GM23338 (cell line): ENCODE results near the gene RARG. TPM values are rescaled to one million over a fixed set of nuclear protein-coding genes. Genes with fewer than 3 reads are reported as not detected.

Experiments used
- POLR2AphosphoS5 ChIP-seq: IDR thresholded peaks from 2 replicates; pipeline ENCODE4 v1.6.1; 2016; ENCODE audit warnings: antibody characterized with exemption, low read depth
- polyA plus RNA-seq: library from polyadenylated mRNA; unstranded; fragments of >200 nt; fragmentation: Nextera tagmentation; extraction: Ambion mirVana; gene quantifications from 2 replicates; pipeline ENCODE4 v1.2.1, GENCODE V29; 2016
- total RNA-seq: library from RNA; depleted of rRNA; stranded (reverse); fragments of >200 nt; shearing (Covaris generic); gene quantifications from 2 replicates; pipeline ENCODE4 v1.2.3, GENCODE V29; 2014
- TF ChIP-seq, protein P1 (sequence below): IDR thresholded peaks from one replicate; pipeline ENCODE4 v1.6.1; 2018; ENCODE audit warnings: antibody characterized with exemption; ENCODE audit not compliant: unreplicated experiment
- TF ChIP-seq, protein P2 (sequence below): IDR thresholded peaks from 2 replicates; pipeline ENCODE4 v1.6.1; 2016; ENCODE audit warnings: antibody characterized with exemption
- TF ChIP-seq, protein P3 (sequence below): fragments of 250-450 bp; sonication (Bioruptor Pico); IDR thresholded peaks from 2 replicates; pipeline ENCODE4 v1.5.0; 2020; ENCODE audit warnings: mild to moderate bottlenecking, moderate library complexity

Gene RARG
- total and polyA plus RNA-seq, 2 experiments from 2014 or later, result 18.5 to 50.2 TPM

DNA sequence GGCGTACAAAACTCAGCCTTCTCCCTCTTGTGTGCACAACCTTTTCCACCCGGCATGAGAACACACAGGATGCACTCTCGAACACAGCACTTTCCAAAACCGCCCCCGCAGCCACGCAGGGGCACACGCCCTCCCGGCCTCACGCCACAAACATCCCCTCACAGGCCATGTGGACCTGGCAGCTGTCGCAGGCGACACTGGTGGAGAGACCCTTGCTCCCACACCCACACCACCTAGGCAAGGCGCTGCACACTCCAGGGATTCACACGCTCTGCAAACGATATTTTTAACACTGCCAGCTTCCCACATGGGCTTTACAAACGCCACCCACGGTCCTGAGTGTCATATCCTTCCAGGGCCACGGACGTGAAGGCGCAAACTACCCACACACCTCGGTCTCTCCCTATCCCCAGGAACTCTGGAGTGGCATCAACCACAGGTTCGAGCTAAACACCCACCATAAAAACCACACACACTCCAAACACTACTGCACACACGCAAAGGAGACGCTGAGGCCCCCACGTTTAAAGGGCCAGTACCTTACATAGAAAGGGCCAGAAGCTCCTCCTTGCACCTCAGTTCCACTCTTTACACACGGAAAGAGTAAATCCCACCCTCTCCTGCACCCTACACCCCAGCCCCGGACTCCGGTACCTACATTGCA lies 12.6 kb downstream of the RARG start (continued):
- TF ChIP-seq, protein P1, sequence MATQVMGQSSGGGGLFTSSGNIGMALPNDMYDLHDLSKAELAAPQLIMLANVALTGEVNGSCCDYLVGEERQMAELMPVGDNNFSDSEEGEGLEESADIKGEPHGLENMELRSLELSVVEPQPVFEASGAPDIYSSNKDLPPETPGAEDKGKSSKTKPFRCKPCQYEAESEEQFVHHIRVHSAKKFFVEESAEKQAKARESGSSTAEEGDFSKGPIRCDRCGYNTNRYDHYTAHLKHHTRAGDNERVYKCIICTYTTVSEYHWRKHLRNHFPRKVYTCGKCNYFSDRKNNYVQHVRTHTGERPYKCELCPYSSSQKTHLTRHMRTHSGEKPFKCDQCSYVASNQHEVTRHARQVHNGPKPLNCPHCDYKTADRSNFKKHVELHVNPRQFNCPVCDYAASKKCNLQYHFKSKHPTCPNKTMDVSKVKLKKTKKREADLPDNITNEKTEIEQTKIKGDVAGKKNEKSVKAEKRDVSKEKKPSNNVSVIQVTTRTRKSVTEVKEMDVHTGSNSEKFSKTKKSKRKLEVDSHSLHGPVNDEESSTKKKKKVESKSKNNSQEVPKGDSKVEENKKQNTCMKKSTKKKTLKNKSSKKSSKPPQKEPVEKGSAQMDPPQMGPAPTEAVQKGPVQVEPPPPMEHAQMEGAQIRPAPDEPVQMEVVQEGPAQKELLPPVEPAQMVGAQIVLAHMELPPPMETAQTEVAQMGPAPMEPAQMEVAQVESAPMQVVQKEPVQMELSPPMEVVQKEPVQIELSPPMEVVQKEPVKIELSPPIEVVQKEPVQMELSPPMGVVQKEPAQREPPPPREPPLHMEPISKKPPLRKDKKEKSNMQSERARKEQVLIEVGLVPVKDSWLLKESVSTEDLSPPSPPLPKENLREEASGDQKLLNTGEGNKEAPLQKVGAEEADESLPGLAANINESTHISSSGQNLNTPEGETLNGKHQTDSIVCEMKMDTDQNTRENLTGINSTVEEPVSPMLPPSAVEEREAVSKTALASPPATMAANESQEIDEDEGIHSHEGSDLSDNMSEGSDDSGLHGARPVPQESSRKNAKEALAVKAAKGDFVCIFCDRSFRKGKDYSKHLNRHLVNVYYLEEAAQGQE, result no peak
- TF ChIP-seq, protein P2, sequence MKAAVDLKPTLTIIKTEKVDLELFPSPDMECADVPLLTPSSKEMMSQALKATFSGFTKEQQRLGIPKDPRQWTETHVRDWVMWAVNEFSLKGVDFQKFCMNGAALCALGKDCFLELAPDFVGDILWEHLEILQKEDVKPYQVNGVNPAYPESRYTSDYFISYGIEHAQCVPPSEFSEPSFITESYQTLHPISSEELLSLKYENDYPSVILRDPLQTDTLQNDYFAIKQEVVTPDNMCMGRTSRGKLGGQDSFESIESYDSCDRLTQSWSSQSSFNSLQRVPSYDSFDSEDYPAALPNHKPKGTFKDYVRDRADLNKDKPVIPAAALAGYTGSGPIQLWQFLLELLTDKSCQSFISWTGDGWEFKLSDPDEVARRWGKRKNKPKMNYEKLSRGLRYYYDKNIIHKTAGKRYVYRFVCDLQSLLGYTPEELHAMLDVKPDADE, result no peak
- TF ChIP-seq, protein P3, sequence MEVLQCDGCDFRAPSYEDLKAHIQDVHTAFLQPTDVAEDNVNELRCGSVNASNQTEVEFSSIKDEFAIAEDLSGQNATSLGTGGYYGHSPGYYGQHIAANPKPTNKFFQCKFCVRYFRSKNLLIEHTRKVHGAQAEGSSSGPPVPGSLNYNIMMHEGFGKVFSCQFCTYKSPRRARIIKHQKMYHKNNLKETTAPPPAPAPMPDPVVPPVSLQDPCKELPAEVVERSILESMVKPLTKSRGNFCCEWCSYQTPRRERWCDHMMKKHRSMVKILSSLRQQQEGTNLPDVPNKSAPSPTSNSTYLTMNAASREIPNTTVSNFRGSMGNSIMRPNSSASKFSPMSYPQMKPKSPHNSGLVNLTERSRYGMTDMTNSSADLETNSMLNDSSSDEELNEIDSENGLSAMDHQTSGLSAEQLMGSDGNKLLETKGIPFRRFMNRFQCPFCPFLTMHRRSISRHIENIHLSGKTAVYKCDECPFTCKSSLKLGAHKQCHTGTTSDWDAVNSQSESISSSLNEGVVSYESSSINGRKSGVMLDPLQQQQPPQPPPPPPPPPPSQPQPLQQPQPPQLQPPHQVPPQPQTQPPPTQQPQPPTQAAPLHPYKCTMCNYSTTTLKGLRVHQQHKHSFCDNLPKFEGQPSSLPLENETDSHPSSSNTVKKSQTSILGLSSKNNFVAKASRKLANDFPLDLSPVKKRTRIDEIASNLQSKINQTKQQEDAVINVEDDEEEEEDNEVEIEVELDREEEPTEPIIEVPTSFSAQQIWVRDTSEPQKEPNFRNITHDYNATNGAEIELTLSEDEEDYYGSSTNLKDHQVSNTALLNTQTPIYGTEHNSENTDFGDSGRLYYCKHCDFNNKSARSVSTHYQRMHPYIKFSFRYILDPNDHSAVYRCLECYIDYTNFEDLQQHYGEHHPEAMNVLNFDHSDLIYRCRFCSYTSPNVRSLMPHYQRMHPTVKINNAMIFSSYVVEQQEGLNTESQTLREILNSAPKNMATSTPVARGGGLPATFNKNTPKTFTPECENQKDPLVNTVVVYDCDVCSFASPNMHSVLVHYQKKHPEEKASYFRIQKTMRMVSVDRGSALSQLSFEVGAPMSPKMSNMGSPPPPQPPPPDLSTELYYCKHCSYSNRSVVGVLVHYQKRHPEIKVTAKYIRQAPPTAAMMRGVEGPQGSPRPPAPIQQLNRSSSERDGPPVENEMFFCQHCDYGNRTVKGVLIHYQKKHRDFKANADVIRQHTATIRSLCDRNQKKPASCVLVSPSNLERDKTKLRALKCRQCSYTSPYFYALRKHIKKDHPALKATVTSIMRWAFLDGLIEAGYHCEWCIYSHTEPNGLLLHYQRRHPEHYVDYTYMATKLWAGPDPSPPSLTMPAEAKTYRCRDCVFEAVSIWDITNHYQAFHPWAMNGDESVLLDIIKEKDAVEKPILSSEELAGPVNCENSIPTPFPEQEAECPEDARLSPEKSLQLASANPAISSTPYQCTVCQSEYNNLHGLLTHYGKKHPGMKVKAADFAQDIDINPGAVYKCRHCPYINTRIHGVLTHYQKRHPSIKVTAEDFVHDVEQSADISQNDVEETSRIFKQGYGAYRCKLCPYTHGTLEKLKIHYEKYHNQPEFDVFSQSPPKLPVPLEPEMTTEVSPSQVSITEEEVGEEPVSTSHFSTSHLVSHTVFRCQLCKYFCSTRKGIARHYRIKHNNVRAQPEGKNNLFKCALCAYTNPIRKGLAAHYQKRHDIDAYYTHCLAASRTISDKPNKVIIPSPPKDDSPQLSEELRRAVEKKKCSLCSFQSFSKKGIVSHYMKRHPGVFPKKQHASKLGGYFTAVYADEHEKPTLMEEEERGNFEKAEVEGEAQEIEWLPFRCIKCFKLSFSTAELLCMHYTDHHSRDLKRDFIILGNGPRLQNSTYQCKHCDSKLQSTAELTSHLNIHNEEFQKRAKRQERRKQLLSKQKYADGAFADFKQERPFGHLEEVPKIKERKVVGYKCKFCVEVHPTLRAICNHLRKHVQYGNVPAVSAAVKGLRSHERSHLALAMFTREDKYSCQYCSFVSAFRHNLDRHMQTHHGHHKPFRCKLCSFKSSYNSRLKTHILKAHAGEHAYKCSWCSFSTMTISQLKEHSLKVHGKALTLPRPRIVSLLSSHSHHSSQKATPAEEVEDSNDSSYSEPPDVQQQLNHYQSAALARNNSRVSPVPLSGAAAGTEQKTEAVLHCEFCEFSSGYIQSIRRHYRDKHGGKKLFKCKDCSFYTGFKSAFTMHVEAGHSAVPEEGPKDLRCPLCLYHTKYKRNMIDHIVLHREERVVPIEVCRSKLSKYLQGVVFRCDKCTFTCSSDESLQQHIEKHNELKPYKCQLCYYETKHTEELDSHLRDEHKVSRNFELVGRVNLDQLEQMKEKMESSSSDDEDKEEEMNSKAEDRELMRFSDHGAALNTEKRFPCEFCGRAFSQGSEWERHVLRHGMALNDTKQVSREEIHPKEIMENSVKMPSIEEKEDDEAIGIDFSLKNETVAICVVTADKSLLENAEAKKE, result no peak
- no peak for TF ChIP-seq POLR2AphosphoS5
